SH-SY5Y (cell line): ENCODE measurements around the gene BTBD9.

Experiments used
- GATA2 ChIP-seq: IDR thresholded peaks from 2 replicates; pipeline ENCODE4 v1.6.1; 2011; ENCODE audit warnings: mild to moderate bottlenecking, low read depth, low read length
- GATA3 ChIP-seq: IDR thresholded peaks from 2 replicates; pipeline ENCODE4 v1.6.1; 2011; ENCODE audit warnings: low read depth, mild to moderate bottlenecking, low read length, moderate library complexity

DNA sequence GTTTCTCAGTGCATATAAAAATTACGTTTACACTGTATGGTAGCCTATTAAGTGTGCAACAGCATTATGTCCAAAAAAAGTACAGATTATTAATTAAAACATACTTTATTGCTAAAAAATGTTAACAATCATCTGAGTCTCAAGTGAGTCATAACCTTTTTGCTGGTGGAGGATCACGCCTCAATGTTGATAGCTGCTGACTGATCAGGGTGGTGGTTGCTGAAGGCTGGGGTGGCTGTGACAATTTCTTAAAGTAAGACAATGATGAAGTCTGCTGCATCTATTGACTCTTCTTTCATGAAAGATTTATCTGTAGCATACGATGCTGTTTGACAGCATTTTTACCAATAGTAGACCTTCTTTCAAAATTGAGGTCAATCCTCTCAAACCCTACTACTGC lies 155.1 kb downstream of the BTBD9 start:
- TF ChIP-seq GATA3 (no peak), GATA2 (no peak)
